ENCODE results near the gene PLPP4.

DNA sequence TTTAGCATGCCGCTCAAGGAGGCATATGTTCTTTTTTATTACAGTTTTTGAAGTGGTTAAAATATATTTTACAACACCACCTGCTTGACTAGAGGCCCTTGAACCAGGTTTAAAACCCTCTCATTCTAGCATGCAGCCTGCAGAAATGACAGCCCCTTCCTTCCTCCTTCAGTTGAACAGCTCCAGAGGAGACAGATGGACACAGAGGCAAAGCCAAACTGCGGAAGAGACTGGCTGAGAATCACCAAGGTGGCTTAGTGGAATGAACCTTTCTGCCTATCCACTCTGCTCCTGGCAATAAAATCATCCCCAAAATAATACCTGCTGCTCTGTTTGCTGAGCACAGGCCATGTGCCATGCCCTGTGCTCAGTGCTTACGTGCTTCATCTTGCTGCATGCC lies 23.9 kb upstream of the PLPP4 start:
- TF ChIP-seq TAF1 (IDR thresholded peaks at IDR 0.05; ENCODE audit: low read depth) = no peak
- TF ChIP-seq, protein P1, sequence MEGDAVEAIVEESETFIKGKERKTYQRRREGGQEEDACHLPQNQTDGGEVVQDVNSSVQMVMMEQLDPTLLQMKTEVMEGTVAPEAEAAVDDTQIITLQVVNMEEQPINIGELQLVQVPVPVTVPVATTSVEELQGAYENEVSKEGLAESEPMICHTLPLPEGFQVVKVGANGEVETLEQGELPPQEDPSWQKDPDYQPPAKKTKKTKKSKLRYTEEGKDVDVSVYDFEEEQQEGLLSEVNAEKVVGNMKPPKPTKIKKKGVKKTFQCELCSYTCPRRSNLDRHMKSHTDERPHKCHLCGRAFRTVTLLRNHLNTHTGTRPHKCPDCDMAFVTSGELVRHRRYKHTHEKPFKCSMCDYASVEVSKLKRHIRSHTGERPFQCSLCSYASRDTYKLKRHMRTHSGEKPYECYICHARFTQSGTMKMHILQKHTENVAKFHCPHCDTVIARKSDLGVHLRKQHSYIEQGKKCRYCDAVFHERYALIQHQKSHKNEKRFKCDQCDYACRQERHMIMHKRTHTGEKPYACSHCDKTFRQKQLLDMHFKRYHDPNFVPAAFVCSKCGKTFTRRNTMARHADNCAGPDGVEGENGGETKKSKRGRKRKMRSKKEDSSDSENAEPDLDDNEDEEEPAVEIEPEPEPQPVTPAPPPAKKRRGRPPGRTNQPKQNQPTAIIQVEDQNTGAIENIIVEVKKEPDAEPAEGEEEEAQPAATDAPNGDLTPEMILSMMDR (IDR thresholded peaks at IDR 0.05; ENCODE audit: poor library complexity, severe bottlenecking) = no peak
- no peak for TF ChIP-seq EP300 (conservative IDR thresholded peaks at IDR 0.05; ENCODE audit: poor library complexity, severe bottlenecking)
- no peak for TF ChIP-seq EZH2 (IDR thresholded peaks at IDR 0.05; ENCODE audit: borderline replicate concordance, insufficient read depth, low read length, poor library complexity, severe bottlenecking)
- no peak for TF ChIP-seq POLR2AphosphoS5 (IDR thresholded peaks at IDR 0.05)
- TF ChIP-seq, protein P2, sequence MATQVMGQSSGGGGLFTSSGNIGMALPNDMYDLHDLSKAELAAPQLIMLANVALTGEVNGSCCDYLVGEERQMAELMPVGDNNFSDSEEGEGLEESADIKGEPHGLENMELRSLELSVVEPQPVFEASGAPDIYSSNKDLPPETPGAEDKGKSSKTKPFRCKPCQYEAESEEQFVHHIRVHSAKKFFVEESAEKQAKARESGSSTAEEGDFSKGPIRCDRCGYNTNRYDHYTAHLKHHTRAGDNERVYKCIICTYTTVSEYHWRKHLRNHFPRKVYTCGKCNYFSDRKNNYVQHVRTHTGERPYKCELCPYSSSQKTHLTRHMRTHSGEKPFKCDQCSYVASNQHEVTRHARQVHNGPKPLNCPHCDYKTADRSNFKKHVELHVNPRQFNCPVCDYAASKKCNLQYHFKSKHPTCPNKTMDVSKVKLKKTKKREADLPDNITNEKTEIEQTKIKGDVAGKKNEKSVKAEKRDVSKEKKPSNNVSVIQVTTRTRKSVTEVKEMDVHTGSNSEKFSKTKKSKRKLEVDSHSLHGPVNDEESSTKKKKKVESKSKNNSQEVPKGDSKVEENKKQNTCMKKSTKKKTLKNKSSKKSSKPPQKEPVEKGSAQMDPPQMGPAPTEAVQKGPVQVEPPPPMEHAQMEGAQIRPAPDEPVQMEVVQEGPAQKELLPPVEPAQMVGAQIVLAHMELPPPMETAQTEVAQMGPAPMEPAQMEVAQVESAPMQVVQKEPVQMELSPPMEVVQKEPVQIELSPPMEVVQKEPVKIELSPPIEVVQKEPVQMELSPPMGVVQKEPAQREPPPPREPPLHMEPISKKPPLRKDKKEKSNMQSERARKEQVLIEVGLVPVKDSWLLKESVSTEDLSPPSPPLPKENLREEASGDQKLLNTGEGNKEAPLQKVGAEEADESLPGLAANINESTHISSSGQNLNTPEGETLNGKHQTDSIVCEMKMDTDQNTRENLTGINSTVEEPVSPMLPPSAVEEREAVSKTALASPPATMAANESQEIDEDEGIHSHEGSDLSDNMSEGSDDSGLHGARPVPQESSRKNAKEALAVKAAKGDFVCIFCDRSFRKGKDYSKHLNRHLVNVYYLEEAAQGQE (IDR thresholded peaks at IDR 0.05; ENCODE audit: borderline replicate concordance) = no peak
- no peak for TF ChIP-seq SMC3 (conservative IDR thresholded peaks at IDR 0.05; ENCODE audit: poor library complexity)

All from neural cell (in vitro differentiated cells).